Keratinocyte (primary cell): ENCODE measurements around the gene DNAJB2. TPM values are rescaled to one million over a fixed set of nuclear protein-coding genes. Genes with fewer than 3 reads are reported as not detected.

ENCODE experiments used
- DNase-seq: peaks from one replicate; pipeline ENCODE4 v3.0.0-alpha.2; 2011; ENCODE audit warnings: low read depth, missing footprints, low spot score
- FAIRE-seq: peaks from 2 replicates; lab custom pipeline; 2011; peaks lifted over from hg19 to GRCh38; lab: Jason Lieb, UNC
- H2AFZ ChIP-seq: 2 replicates; pipeline ENCODE4 v1.6.0; 2012; ENCODE audit warnings: low read length, control low read depth, inconsistent platforms; ENCODE audit not compliant: control insufficient read depth
- H3K27ac ChIP-seq: 2 replicates; pipeline ENCODE4 v1.5.1; 2011; ENCODE audit warnings: low read length; ENCODE audit not compliant: control insufficient read depth, insufficient read depth
- H3K27me3 ChIP-seq: 3 replicates; pipeline ENCODE4 v1.6.0; 2011; ENCODE audit warnings: low read length; ENCODE audit not compliant: control insufficient read depth, insufficient read depth; ENCODE audit errors: extremely low read depth
- H3K36me3 ChIP-seq, 2 experiments: 2 replicates in 1 of 2; 3 replicates in 1 of 2; pipeline ENCODE4 v1.5.1; 2011; ENCODE audit warnings: low read length in 2 of 2, mild to moderate bottlenecking in 1 of 2; ENCODE audit not compliant: control insufficient read depth in 2 of 2, insufficient read depth in 2 of 2; ENCODE audit errors: extremely low read depth in 1 of 2
- H3K4me1 ChIP-seq: 3 replicates; pipeline ENCODE4 v1.5.1; 2011; ENCODE audit warnings: low read length; ENCODE audit not compliant: control insufficient read depth, insufficient read depth; ENCODE audit errors: extremely low read depth
- H3K4me2 ChIP-seq: 3 replicates; pipeline ENCODE4 v1.6.0; 2011; ENCODE audit warnings: low read depth, low read length; ENCODE audit not compliant: control insufficient read depth, insufficient read depth; ENCODE audit errors: extremely low read depth
- H3K4me3 ChIP-seq, 3 experiments: fragments of 200-600 bp in 1 of 3; sonication (generic) in 1 of 3; 2 replicates in 2 of 3; 3 replicates in 1 of 3; pipeline ENCODE4 v1.5.1; 2011 to 2016; ENCODE audit warnings: low read length in 3 of 3, mild to moderate bottlenecking in 3 of 3, control low read depth in 2 of 3, inconsistent platforms in 1 of 3, low read depth in 1 of 3, mixed read lengths in 1 of 3, mixed run types in 1 of 3, moderate library complexity in 1 of 3; ENCODE audit not compliant: control insufficient read depth in 2 of 3, insufficient read depth in 2 of 3; ENCODE audit errors: extremely low read depth in 1 of 3
- H3K79me2 ChIP-seq: 2 replicates; pipeline ENCODE4 v1.6.0; 2012; ENCODE audit warnings: low read length; ENCODE audit not compliant: control insufficient read depth, insufficient read depth
- H3K9ac ChIP-seq: 3 replicates; pipeline ENCODE4 v1.6.0; 2011; ENCODE audit warnings: low read length; ENCODE audit not compliant: control insufficient read depth, insufficient read depth; ENCODE audit errors: extremely low read depth
- H3K9me1 ChIP-seq: 3 replicates; pipeline ENCODE4 v1.6.0; 2011; ENCODE audit warnings: low read length; ENCODE audit not compliant: control insufficient read depth, insufficient read depth; ENCODE audit errors: extremely low read depth
- H3K9me3 ChIP-seq: 2 replicates; pipeline ENCODE4 v1.5.1; 2012; ENCODE audit warnings: low read depth, low read length; ENCODE audit not compliant: control insufficient read depth
- H4K20me1 ChIP-seq: 3 replicates; pipeline ENCODE4 v1.6.0; 2011; ENCODE audit warnings: low read length; ENCODE audit not compliant: control insufficient read depth, insufficient read depth; ENCODE audit errors: extremely low read depth
- EZH2 ChIP-seq: IDR thresholded peaks from one replicate; pipeline ENCODE4 v1.6.1; 2012; ENCODE audit warnings: inconsistent platforms, mild to moderate bottlenecking, low read length, moderate library complexity
- dilution Hi-C: fragments of 300-500 bp; cut with MboI; formaldehyde crosslinking; loops from one replicate; pipeline ENCODE4 v1.7.0; 2020; ENCODE audit warnings: low sequenced_read_pairs; ENCODE audit not compliant: extremely low pct_ligation_motif_present
- polyA plus RNA-seq, 5 experiments: library from polyadenylated mRNA; depleted of rRNA in 3 of 5; stranded (reverse) in 3 of 5; stranded (forward) in 1 of 5; unstranded in 1 of 5; fragments of >200 nt; gene quantifications; 1 replicate in 1 of 5; 2 replicates in 3 of 5; 3 replicates in 1 of 5; pipeline versions ENCODE4 v1.2.1 to v1.2.3, GENCODE V29; 2011 to 2012; ENCODE audit warnings: missing spikeins in 2 of 5, low read depth in 1 of 5, low replicate concordance in 1 of 5
- TF ChIP-seq, protein P1 (sequence below), 3 experiments: IDR thresholded peaks in 1 of 3; conservative IDR thresholded peaks in 1 of 3; optimal IDR thresholded peaks in 1 of 3; 2 replicates in 2 of 3; 3 replicates in 1 of 3; pipeline versions ENCODE3 to v1.5.1; 2011; ENCODE audit warnings: low read length in 3 of 3, mild to moderate bottlenecking in 3 of 3, moderate library complexity in 2 of 3, control low read depth in 1 of 3, inconsistent platforms in 1 of 3; ENCODE audit not compliant: insufficient read depth in 2 of 3; ENCODE audit errors: extremely low read depth in 1 of 3

DNAJB2 gene
- polyA plus RNA-seq, 1 donor (not counting 4 experiments of a cell fraction or from before 2014, with no cell fraction given) = 51.7 TPM

DNA sequence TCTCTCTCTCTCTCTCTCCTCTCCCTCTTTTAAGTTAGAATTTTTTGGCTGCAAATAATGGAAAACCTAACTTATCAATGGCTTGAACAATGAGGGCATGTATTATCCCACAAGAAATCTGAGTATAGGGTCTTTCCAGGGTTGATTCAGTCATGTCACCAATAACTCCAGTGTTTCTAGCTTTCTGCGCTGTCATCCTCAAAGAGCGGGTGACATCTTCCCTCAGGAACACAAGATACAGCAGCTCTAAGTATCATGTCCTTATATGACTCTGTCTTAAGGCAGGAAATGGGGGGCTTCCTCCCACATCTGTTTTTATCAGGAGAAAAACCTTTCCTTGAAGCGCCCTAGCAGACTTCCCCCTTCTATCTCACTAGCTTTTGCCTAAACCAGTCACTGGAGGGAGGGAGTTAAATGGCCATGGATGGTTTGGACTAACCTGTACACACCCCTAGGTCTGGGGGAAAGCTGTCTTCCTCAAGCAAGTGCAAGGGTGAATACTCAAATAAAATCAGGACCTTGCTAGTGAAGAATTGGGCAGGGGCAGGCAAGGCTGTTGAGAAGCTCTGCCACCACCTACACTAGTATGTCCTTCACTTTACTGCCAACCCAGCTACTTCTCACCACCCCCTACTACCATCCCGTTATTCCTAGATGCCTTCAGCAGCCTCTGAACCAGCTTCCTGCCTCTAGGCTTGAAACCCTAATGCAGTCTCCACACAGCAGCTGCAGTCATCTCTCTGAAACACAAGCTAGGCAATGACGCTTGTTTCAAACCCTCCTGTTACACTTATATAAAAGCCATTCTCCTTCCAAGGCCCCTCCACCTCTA, 17.9 kb upstream of the DNAJB2 start:
- no peak for FAIRE-seq
- no peak overlapping the region for H3K27ac ChIP-seq
- TF ChIP-seq, protein P1, sequence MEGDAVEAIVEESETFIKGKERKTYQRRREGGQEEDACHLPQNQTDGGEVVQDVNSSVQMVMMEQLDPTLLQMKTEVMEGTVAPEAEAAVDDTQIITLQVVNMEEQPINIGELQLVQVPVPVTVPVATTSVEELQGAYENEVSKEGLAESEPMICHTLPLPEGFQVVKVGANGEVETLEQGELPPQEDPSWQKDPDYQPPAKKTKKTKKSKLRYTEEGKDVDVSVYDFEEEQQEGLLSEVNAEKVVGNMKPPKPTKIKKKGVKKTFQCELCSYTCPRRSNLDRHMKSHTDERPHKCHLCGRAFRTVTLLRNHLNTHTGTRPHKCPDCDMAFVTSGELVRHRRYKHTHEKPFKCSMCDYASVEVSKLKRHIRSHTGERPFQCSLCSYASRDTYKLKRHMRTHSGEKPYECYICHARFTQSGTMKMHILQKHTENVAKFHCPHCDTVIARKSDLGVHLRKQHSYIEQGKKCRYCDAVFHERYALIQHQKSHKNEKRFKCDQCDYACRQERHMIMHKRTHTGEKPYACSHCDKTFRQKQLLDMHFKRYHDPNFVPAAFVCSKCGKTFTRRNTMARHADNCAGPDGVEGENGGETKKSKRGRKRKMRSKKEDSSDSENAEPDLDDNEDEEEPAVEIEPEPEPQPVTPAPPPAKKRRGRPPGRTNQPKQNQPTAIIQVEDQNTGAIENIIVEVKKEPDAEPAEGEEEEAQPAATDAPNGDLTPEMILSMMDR (optimal IDR thresholded peaks at IDR 0.05 in 1 of 3, IDR thresholded peaks at IDR 0.05 in 1 of 3, conservative IDR thresholded peaks at IDR 0.05 in 1 of 3; ENCODE audit: extremely low read depth in 1 of 3, insufficient read depth in 2 of 3, low read length in 3 of 3) = no peak
- TF ChIP-seq EZH2 = no peak

DNA sequence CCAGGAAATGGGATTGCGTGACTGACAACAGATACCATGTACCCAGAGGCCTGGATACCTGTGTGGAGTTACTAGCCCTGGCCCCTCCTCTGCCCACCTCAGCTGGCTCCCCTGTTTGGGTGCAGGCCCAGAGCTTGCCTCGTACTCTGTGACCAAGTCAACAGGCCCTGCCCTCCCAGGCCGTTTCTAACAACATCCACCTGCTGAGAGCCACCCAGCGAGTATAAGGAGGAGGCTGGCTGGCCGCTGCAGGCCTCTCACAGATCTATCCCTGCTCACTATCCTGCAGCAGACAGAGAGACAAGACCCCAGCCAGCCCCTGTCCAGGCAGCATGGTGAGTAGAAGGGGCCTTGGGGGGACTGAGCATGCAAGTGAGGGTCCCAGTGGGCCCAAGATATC, 12.9 kb upstream of the DNAJB2 start:
- peaks cover 13% of the 10 kb centered on the region for H3K4me1 ChIP-seq
- H2AFZ ChIP-seq = no peak overlapping the region
- H3K79me2 ChIP-seq = no peaks in the 10 kb centered on the region
- H3K27me3 ChIP-seq = no peaks in the 10 kb centered on the region
- TF ChIP-seq EZH2 = no peak
- TF ChIP-seq, protein P1 (optimal IDR thresholded peaks at IDR 0.05 in 1 of 3, IDR thresholded peaks at IDR 0.05 in 1 of 3, conservative IDR thresholded peaks at IDR 0.05 in 1 of 3; ENCODE audit: extremely low read depth in 1 of 3, insufficient read depth in 2 of 3, low read length in 3 of 3) = no peak
- no peak overlapping the region for H3K4me2 ChIP-seq
- FAIRE-seq (no peak), DNase-seq (no peak)
- H3K4me3 ChIP-seq = no peak overlapping the region
- H3K36me3 ChIP-seq = no peaks in the 10 kb centered on the region
- no peak overlapping the region for H3K9ac ChIP-seq
- no peaks in the 10 kb centered on the region for H3K9me1 ChIP-seq
- H4K20me1 ChIP-seq = no peaks in the 10 kb centered on the region
- no peaks in the 10 kb centered on the region for H3K9me3 ChIP-seq
- no peak overlapping the region for H3K27ac ChIP-seq
- dilution Hi-C loops = no loop called here

More for the DNA sequence above, 17.9 kb upstream of the DNAJB2 start:
- no peak for DNase-seq
- no peak overlapping the region for H3K4me2 ChIP-seq
- H3K4me1 ChIP-seq = no peaks in the 10 kb centered on the region
- no peak overlapping the region for H2AFZ ChIP-seq
- no peak overlapping the region for H3K4me3 ChIP-seq
- no peak overlapping the region for H3K9ac ChIP-seq
- no peaks in the 10 kb centered on the region for H3K79me2 ChIP-seq
- no peaks in the 10 kb centered on the region for H4K20me1 ChIP-seq
- no peaks in the 10 kb centered on the region for H3K9me1 ChIP-seq
- dilution Hi-C loops = no loop called here
- no peaks in the 10 kb centered on the region for H3K9me3 ChIP-seq
- H3K36me3 ChIP-seq = no peaks in the 10 kb centered on the region
- H3K27me3 ChIP-seq = no peaks in the 10 kb centered on the region
